RCC 7860 (cell line): Measurements from ENCODE around the gene MDN1.
"Not testable (repeated sequence)": the region's sequence is repeated elsewhere in the genome, so short reads cannot be mapped to it uniquely, and the experiment has no call there.

Experiments
- DNase-seq: peaks from one replicate; pipeline ENCODE4 v3.0.0-alpha.2; 2015; ENCODE audit warnings: low spot score
- FAIRE-seq: peaks from 2 replicates; lab custom pipeline; 2012; peaks lifted over from hg19 to GRCh38; lab: Jason Lieb, UNC

MDN1 gene

GRCh38 chr6:89826029-89826528 lies 6.5 kb upstream of the MDN1 start:
- FAIRE-seq (no peak), DNase-seq (no peak)

GRCh38 chr6:89818977-89819335 lies 638 bp downstream of the MDN1 start:
- FAIRE-seq (no peak), DNase-seq (no peak)

- FAIRE-seq (no peak), DNase-seq (no peak)
These were observed 2.1 kb downstream of the MDN1 start for GRCh38 chr6:89817481-89817880.

- FAIRE-seq, DNase-seq: not testable (repeated sequence)
These were observed 6.2 kb downstream of the MDN1 start for GRCh38 chr6:89813422-89813821.

GRCh38 chr6:89807581-89807980 lies 12.0 kb downstream of the MDN1 start:
- DNase-seq (no peak), FAIRE-seq (no peak)

GRCh38 chr6:89805814-89806371 lies 13.7 kb downstream of the MDN1 start:
- DNase-seq (no peak), FAIRE-seq (no peak)

- DNase-seq (no peak), FAIRE-seq (no peak)
These were observed 16.3 kb downstream of the MDN1 start for GRCh38 chr6:89803271-89803670.

- no peak for FAIRE-seq
- no peak for DNase-seq
These were observed 19.8 kb downstream of the MDN1 start for GRCh38 chr6:89799756-89800155.

- FAIRE-seq: no peak
- DNase-seq: no peak
These were observed 20.5 kb downstream of the MDN1 start for GRCh38 chr6:89799096-89799495.

- no peak for DNase-seq
- no peak for FAIRE-seq
These were observed 22.3 kb downstream of the MDN1 start for GRCh38 chr6:89797317-89797716.

- no peak for DNase-seq
- no peak for FAIRE-seq
These were observed 25.3 kb downstream of the MDN1 start for GRCh38 chr6:89794324-89794723.

- no peak for DNase-seq
- no peak for FAIRE-seq
These were observed 26.0 kb downstream of the MDN1 start for GRCh38 chr6:89793586-89793985.

- no peak for FAIRE-seq
- DNase-seq: peak; percentile 11
These were observed 26.7 kb downstream of the MDN1 start for GRCh38 chr6:89792881-89793280.

- FAIRE-seq: no peak
- no peak for DNase-seq
These were observed 29.2 kb downstream of the MDN1 start for GRCh38 chr6:89790403-89790802.

- FAIRE-seq (no peak), DNase-seq (no peak)
These were observed 29.6 kb downstream of the MDN1 start for GRCh38 chr6:89789980-89790379.

- no peak for DNase-seq
- no peak for FAIRE-seq
These were observed 31.8 kb downstream of the MDN1 start for GRCh38 chr6:89787660-89788328.

- DNase-seq (no peak), FAIRE-seq (no peak)
These were observed 32.6 kb downstream of the MDN1 start for GRCh38 chr6:89786970-89787369.

GRCh38 chr6:89784838-89785237 lies 34.8 kb downstream of the MDN1 start:
- FAIRE-seq (no peak), DNase-seq (no peak)

- DNase-seq, FAIRE-seq: not testable (repeated sequence)
These were observed 36.3 kb downstream of the MDN1 start for GRCh38 chr6:89783293-89783692.

GRCh38 chr6:89782222-89782621 lies 37.4 kb downstream of the MDN1 start:
- no peak for DNase-seq
- no peak for FAIRE-seq

GRCh38 chr6:89781070-89782034 lies 38.2 kb downstream of the MDN1 start:
- FAIRE-seq (no peak), DNase-seq (no peak)

- FAIRE-seq: no peak
These were observed 42.1 kb downstream of the MDN1 start for GRCh38 chr6:89777455-89777854.

More at GRCh38 chr6:89777455-89777854, 42.1 kb downstream of the MDN1 start:
- no peak for DNase-seq
